Measurements from ENCODE around the gene IL17RA.

The IL17RA gene

DNA sequence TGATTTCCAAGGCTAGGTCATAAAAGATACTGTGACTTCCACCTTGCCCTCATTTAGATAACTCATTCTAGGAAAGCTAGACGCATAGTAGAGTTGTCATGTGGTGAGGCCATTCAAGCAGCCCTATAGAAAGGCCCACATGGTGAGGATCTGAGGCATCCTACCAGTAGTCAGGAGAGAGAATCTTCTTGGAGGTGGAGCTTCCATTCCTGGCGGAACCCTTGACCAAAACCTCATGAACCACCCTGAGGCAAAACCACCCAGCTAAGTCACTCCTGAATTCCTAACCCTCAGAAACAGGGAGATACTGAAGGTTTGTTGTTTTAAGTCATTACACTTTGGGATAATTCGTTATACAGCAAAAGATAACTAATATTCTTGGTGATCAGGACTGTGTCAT, 77.2 kb downstream of the IL17RA start:
- no peak for DNase-seq

DNA sequence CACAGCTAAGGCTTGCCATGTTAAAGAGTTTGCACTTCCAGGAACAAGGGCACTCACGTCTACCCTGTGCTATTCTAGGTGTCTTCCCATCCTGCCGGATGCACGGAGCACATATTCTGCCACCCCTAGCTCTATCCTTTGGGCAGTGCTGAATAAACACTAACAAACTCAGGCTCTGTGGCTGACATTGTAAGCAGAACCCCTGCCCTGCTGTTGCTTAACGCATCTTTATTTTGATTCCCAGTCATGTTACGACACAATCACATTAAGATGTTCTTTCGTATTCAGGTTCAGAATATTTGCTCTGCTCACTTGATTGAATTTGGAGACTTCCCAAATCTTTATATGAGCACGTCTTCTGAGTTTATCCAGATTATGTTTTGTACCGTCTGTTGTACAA, 77.9 kb downstream of the IL17RA start:
- DNase-seq: no peak

DNA sequence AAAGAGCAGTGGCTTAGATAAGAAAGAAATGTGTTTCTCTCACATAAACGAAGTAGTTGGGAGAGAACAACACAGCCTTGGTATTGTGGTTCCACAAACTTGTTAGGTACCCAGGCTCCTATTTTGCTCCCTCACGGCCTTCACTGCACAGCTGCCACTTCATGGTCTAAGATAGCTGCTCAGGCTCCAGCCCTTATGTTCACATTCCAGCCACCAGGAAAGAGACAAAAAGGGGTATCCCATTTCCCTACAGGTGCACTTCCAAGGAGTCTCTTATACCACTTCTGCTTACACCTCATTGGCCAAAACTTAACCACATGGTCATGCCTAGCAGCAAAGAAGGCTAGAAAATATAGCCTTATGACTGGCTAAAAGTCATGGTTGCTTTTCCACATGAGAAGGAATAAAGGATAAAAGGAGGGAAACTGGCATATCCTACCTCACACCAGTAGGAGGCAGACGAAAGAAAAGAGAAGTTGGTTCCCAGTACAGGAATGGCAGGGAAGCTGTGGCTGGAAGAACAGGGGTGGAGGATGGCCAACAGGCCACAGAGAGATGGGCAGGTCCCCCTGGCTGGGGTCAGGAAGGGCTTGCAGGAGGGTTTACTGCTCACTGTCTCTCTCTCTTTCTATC, 79.7 kb downstream of the IL17RA start:
- no peak for DNase-seq

Measured in activated CD4-positive, alpha-beta T cell treated with anti-CD3 and anti-CD28 coated beads, Interleukin-2, amount 50 U/mL, for 1 hour (primary cell).